HG02840 (cell line): Measurements from ENCODE around the gene NUDT8.
A peak's percentile ranks its signal among the peaks of the same experiment; 100 is the strongest.
"Not testable (repeated sequence)": the region's sequence is repeated elsewhere in the genome, so short reads cannot be mapped to it uniquely, and the experiment has no call there.

ENCODE experiments used
- ATAC-seq: cut with Tn5 transposase; IDR thresholded peaks from one replicate; pipeline ENCODE4 v1.9.1; 2021; ENCODE audit warnings: mild to moderate bottlenecking, moderate library complexity, moderate number of reproducible peaks; ENCODE audit not compliant: unreplicated experiment, low FRiP score

Gene NUDT8

DNA sequence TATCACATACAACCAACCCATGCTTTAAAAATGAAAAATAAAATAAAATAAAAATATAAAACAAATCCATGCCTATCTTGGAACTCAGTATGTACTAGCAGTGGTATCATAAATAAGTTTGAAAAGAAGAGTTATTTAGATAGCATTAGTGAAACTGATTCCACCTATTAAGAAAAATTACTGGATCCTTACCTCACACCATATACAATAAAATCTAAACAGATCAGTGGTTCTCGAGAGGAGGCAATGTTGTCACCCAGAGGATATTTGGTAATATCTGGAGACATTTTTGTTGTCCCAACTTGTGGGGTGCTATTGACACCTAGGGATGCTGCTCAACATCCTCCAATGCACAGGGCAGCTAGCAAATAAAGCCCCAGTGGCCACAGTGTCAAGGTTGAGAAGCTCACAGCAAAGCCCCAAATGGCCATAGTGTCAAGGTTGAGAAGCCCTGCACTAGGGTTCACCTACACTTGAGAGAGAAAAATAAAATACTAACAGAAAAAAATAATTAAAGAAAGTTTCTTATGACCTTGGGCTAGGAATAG lies 32.9 kb downstream of the NUDT8 start:
- no peak for ATAC-seq

- ATAC-seq = no peak
Measured at GRCh38 chr11:67594480-67594879, 35.3 kb downstream of the NUDT8 start.

DNA sequence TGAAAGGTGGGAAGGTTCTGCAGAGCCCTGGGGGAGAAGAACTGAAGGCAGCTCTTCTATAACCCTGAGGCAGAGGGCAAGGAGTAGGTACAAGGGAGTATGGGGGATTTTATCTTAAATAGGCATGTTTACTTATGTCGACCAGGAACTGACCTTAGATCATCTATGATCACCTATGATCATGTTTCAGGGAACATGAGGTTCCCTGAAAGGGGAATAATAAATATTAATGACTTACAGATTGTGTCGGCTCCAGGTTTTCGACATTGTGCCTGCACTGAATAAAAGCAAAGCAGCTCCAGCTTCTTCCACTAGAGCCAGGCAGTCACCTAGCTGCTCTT lies 36.2 kb downstream of the NUDT8 start:
- ATAC-seq = no peak

GRCh38 chr11:67592880-67593564 lies 36.7 kb downstream of the NUDT8 start:
- no peak for ATAC-seq

- ATAC-seq = not testable (repeated sequence)
Measured at GRCh38 chr11:67588899-67589415, 40.8 kb downstream of the NUDT8 start.

GRCh38 chr11:67588136-67588503 lies 41.6 kb downstream of the NUDT8 start:
- no peak for ATAC-seq

DNA sequence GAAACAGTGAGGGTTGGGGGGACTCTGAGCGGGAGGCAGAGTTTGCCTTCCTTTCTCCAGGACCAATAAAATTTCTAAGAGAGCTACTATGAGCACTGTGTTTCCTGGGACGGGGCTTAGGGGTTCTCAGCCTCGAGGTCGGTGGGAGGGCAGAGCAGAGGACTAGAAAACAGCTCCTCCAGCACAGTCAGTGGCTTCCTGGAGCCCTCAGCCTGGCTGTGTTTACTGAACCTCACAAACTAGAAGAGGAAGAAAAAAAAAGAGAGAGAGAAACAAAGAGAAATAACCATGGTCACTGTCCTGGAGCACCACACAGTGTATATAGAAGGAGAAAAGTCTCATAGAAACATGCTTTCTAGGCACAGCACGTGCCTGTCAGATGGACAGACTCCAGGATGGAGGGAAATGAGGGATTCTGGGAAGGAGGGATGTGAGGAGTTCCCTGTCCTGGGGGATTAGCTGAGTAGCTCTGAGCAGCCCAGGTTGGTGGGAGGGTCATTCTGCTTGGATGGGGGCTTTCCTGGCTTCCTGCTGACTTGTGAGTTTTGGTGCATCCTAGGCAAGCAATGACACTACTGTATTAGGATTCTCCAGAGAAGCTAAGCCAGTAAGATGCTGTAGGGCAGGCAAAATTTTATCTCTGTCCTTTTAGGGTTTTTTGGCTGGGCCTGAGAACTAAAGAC lies 43.0 kb downstream of the NUDT8 start:
- ATAC-seq = no peak

GRCh38 chr11:67585911-67586310 lies 43.8 kb downstream of the NUDT8 start:
- ATAC-seq = no peak

- ATAC-seq = no peak
Measured at GRCh38 chr11:67584881-67585873, 44.6 kb downstream of the NUDT8 start.

GRCh38 chr11:67584205-67584880 lies 45.4 kb downstream of the NUDT8 start:
- ATAC-seq = peak; percentile 16

DNA sequence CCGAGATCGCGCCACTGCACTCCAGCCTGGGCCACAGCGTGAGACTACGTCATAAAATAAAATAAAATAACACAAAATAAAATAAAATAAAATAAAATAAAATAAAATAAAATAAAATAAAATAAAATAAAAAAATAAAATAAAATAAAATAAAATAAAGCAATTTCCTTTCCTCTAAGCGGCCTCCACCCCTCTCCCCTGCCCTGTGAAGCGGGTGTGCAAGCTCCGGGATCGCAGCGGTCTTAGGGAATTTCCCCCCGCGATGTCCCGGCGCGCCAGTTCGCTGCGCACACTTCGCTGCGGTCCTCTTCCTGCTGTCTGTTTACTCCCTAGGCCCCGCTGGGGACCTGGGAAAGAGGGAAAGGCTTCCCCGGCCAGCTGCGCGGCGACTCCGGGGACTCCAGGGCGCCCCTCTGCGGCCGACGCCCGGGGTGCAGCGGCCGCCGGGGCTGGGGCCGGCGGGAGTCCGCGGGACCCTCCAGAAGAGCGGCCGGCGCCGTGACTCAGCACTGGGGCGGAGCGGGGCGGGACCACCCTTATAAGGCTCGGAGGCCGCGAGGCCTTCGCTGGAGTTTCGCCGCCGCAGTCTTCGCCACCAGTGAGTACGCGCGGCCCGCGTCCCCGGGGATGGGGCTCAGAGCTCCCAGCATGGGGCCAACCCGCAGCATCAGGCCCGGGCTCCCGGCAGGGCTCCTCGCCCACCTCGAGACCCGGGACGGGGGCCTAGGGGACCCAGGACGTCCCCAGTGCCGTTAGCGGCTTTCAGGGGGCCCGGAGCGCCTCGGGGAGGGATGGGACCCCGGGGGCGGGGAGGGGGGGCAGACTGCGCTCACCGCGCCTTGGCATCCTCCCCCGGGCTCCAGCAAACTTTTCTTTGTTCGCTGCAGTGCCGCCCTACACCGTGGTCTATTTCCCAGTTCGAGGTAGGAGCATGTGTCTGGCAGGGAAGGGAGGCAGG lies 46.2 kb downstream of the NUDT8 start, which contains the start of gene GSTP1:
TSS of gene GSTP1 (plus strand) at position 566 of the 958 bp plus-strand sequence. CDS start at position 598, 32 bp downstream.
- ATAC-seq = peak; percentile 57

GRCh38 chr11:67582011-67582410 lies 47.7 kb downstream of the NUDT8 start:
- no peak for ATAC-seq

GRCh38 chr11:67581469-67581868 lies 48.3 kb downstream of the NUDT8 start:
- ATAC-seq = no peak

DNA sequence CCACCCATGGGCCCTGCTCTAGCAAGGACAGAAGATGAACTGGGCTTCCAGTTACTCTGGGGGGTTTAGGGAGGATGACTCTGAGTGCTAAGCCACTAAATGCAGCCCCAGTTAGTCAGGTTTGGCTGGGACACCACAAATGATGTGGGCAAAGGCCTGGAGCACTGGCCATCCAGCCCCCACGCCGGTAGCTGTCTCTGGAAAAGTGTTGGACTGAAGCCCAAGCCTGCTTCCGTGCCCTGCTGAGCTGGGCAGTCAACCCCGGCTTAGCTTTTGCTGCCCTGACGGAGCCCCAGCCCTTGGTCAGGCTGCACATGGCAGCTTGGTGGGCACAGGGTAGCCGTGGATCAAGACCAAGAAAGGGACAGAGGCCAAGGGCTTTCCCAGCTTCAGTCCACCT lies 51.8 kb downstream of the NUDT8 start:
- no peak for ATAC-seq
